NCI-H2196 (cell line): ENCODE measurements around the gene FBXL19.

Source experiments
- DNase-seq: peaks from one replicate; lab custom pipeline; 2025; ENCODE audit not compliant: unreplicated experiment; lab: John Stamatoyannopoulos, UW

Gene FBXL19

GRCh38 chr16:30985401-30986128 lies 62.2 kb downstream of the FBXL19 start:
- peak; percentile 86 for DNase-seq

GRCh38 chr16:30986129-30986991 lies 63.0 kb downstream of the FBXL19 start:
- DNase-seq, result no peak

GRCh38 chr16:30987581-30988190 lies 64.3 kb downstream of the FBXL19 start:
- DNase-seq, result no peak

GRCh38 chr16:30989469-30990047 lies 66.2 kb downstream of the FBXL19 start:
- DNase-seq, result no peak

GRCh38 chr16:30990105-30990504 lies 66.7 kb downstream of the FBXL19 start:
- no peak for DNase-seq

GRCh38 chr16:30991052-30991451 lies 67.7 kb downstream of the FBXL19 start:
- no peak for DNase-seq

GRCh38 chr16:30992276-30992780 lies 69.0 kb downstream of the FBXL19 start:
- DNase-seq, result no peak

- no peak for DNase-seq
Observed at GRCh38 chr16:30992931-30993816, 69.8 kb downstream of the FBXL19 start.

- no peak for DNase-seq
Observed at GRCh38 chr16:30995927-30996323, 72.6 kb downstream of the FBXL19 start.

- no peak for DNase-seq
Observed at GRCh38 chr16:30996324-30996984, 73.1 kb downstream of the FBXL19 start.

- DNase-seq, result peak; percentile 72
Observed at GRCh38 chr16:30996985-30997724, 73.8 kb downstream of the FBXL19 start.

- no peak for DNase-seq
Observed at GRCh38 chr16:30997725-30998711, 74.6 kb downstream of the FBXL19 start.
